HCT116 (cell line): ENCODE data around the gene TNFRSF19. TPM values are rescaled to one million over a fixed set of nuclear protein-coding genes. Genes with fewer than 3 reads are reported as not detected.

Experiments used
- ATAC-seq: fragments of 200-7000 bp; cut with Tn5 transposase; 2 replicates; pipeline ENCODE4 v1.9.1; 2020; ENCODE audit warnings: mild to moderate bottlenecking, moderate library complexity
- BruUV-seq: library from RNA; stranded (reverse); fragments of 400-500 nt; replicated peaks from 2 replicates; lab custom pipeline; 2021; lab: Mats Ljungman, UMichigan
- CTCF ChIA-PET: fragments of 300-600 bp; sonication (Branson Sonifier 250); formaldehyde crosslinking; loops from one replicate; lab custom pipeline; 2021; ENCODE audit warnings: antibody characterized with exemption; lab: Charles Lee
- POLR2A ChIA-PET: fragments of 300-600, 350-600 bp; sonication (Branson Sonifier 250); formaldehyde crosslinking; loops from one replicate; lab custom pipeline; 2021; ENCODE audit warnings: antibody characterized with exemption; lab: Charles Lee
- RAD21 ChIA-PET, 2 experiments: fragments of 300-600 bp; sonication (Branson Sonifier 250); formaldehyde crosslinking; loops; one replicate each; lab custom pipeline; 2023; ENCODE audit warnings: low total read pairs in 2 of 2; ENCODE audit not compliant: uncharacterized antibody in 2 of 2, unreplicated experiment in 2 of 2, low non-redundant PET in 1 of 2; lab: Charles Lee
- DNase-seq: peaks from one replicate; pipeline ENCODE4 v3.0.0-alpha.2; 2010; ENCODE audit warnings: low read depth, low spot score
- H2AFZ ChIP-seq: fragments of 200-600 bp; shearing (Covaris generic), sonication (generic); 2 replicates; pipeline ENCODE4 v1.6.1; 2017; ENCODE audit warnings: low read depth, mixed run types, mixed read lengths, antibody characterized with exemption, low read length; ENCODE audit not compliant: poor library complexity, severe bottlenecking
- H3K27ac ChIP-seq: 2 replicates; pipeline ENCODE4 v1.5.1; 2012; ENCODE audit warnings: low read depth, low read length
- H3K27me3 ChIP-seq: fragments of 200-600 bp; sonication (generic); 2 replicates; pipeline ENCODE4 v1.6.1; 2016; ENCODE audit warnings: mixed run types, low read length, mixed read lengths; ENCODE audit not compliant: insufficient read depth
- H3K36me3 ChIP-seq, 2 experiments: fragments of 200-500 bp in 1 of 2; fragments of 200-600 bp in 1 of 2; sonication (Bioruptor generic) in 1 of 2; sonication (generic) in 1 of 2; 2 replicates each; pipeline versions ENCODE4 v1.5.1 to v1.6.1; 2014 to 2016; ENCODE audit warnings: low read length in 2 of 2, inconsistent platforms in 1 of 2, mixed read lengths in 1 of 2, mixed run types in 1 of 2; ENCODE audit not compliant: insufficient read depth in 2 of 2, control insufficient read depth in 1 of 2
- H3K4me1 ChIP-seq, 2 experiments: fragments of 200-600 bp in 1 of 2; sonication (generic) in 1 of 2; 2 replicates each; pipeline versions ENCODE4 v1.5.1 to v1.6.1; 2012 to 2017; ENCODE audit warnings: low read length in 2 of 2, inconsistent platforms in 1 of 2, mild to moderate bottlenecking in 1 of 2, mixed read lengths in 1 of 2, mixed run types in 1 of 2, moderate library complexity in 1 of 2; ENCODE audit not compliant: insufficient read depth in 2 of 2, control insufficient read depth in 1 of 2
- H3K4me2 ChIP-seq: fragments of 200-600 bp; sonication (generic); 2 replicates; pipeline ENCODE4 v1.6.1; 2017; ENCODE audit warnings: mixed run types, low read length, mixed read lengths
- H3K4me3 ChIP-seq, 2 experiments: fragments of 200-600 bp in 1 of 2; sonication (generic) in 1 of 2; replicated peaks in 1 of 2; 2 replicates each; pipeline ENCODE4 v1.5.1; 2011 to 2016; ENCODE audit warnings: low read length in 2 of 2, control low read depth in 1 of 2, low read depth in 1 of 2, mild to moderate bottlenecking in 1 of 2, mixed read lengths in 1 of 2, mixed run types in 1 of 2
- H3K79me2 ChIP-seq: fragments of 200-600 bp; sonication (generic); 2 replicates; pipeline ENCODE4 v1.6.1; 2017; ENCODE audit warnings: mild to moderate bottlenecking, mixed run types, low read length, moderate library complexity, mixed read lengths; ENCODE audit not compliant: insufficient read depth
- H3K9ac ChIP-seq: fragments of 200-600 bp; sonication (generic); 2 replicates; pipeline ENCODE4 v1.6.1; 2016; ENCODE audit warnings: low read length, mixed read lengths
- H3K9me2 ChIP-seq: fragments of 200-600 bp; sonication (generic), shearing (Covaris generic); 2 replicates; pipeline ENCODE4 v1.6.1; 2017; ENCODE audit warnings: mixed run types, mild to moderate bottlenecking, moderate library complexity; ENCODE audit not compliant: insufficient read depth
- H3K9me3 ChIP-seq, 2 experiments: fragments of 200-500 bp in 1 of 2; fragments of 200-600 bp in 1 of 2; sonication (Bioruptor generic) in 1 of 2; sonication (generic) in 1 of 2; 2 replicates each; pipeline ENCODE4 v1.6.1; 2014 to 2017; ENCODE audit warnings: low read length in 2 of 2, mixed read lengths in 2 of 2, inconsistent platforms in 1 of 2, low read depth in 1 of 2, mild to moderate bottlenecking in 1 of 2, mixed run types in 1 of 2, moderate library complexity in 1 of 2; ENCODE audit not compliant: control insufficient read depth in 1 of 2, insufficient read depth in 1 of 2
- H4K20me1 ChIP-seq: fragments of 200-600 bp; sonication (generic), shearing (Covaris generic); 2 replicates; pipeline ENCODE4 v1.6.1; 2017; ENCODE audit warnings: mixed run types, mild to moderate bottlenecking, moderate library complexity; ENCODE audit not compliant: insufficient read depth
- CBX3 ChIP-seq: IDR thresholded peaks from 2 replicates; pipeline ENCODE4 v1.6.1; 2012; ENCODE audit warnings: low read depth
- CTCF ChIP-seq, 3 experiments: fragments of 200-600 bp in 1 of 3; sonication (generic) in 1 of 3; IDR thresholded peaks in 2 of 3; conservative IDR thresholded peaks in 1 of 3; 2 replicates each; pipeline ENCODE4 v1.5.1; 2012 to 2017; ENCODE audit warnings: low read depth in 2 of 3, low read length in 2 of 3, antibody characterized with exemption in 1 of 3, borderline replicate concordance in 1 of 3, control low read depth in 1 of 3, mild to moderate bottlenecking in 1 of 3, mixed read lengths in 1 of 3, mixed run types in 1 of 3, moderate library complexity in 1 of 3; ENCODE audit not compliant: insufficient read depth in 1 of 3
- EGR1 ChIP-seq: IDR thresholded peaks from 2 replicates; pipeline ENCODE4 v1.6.1; 2012; ENCODE audit warnings: low read depth
- ELF1 ChIP-seq: IDR thresholded peaks from 2 replicates; pipeline ENCODE4 v1.6.1; 2012; ENCODE audit warnings: low read depth, borderline replicate concordance
- EZH2 ChIP-seq: fragments of 200-600 bp; sonication (generic); IDR thresholded peaks from 2 replicates; pipeline ENCODE4 v1.6.1; 2017; ENCODE audit warnings: antibody characterized with exemption, mixed run types
- FOSL1 ChIP-seq: IDR thresholded peaks from 2 replicates; pipeline ENCODE4 v1.6.1; 2012; ENCODE audit warnings: low read depth
- JUND ChIP-seq: IDR thresholded peaks from 2 replicates; pipeline ENCODE4 v1.6.1; 2012
- MAX ChIP-seq: IDR thresholded peaks from 2 replicates; pipeline ENCODE4 v1.6.1; 2012
- POLR2A ChIP-seq: IDR thresholded peaks from 2 replicates; pipeline ENCODE4 v1.7.0; 2011; ENCODE audit warnings: borderline replicate concordance; ENCODE audit not compliant: insufficient read depth, insufficient read length; ENCODE audit errors: extremely low read depth
- POLR2AphosphoS5 ChIP-seq: IDR thresholded peaks from 2 replicates; pipeline ENCODE4 v1.6.1; 2011; ENCODE audit warnings: mild to moderate bottlenecking, low read depth, low read length, moderate library complexity
- RAD21 ChIP-seq: IDR thresholded peaks from 2 replicates; pipeline ENCODE4 v1.6.1; 2012; ENCODE audit warnings: low read depth, mild to moderate bottlenecking
- REST ChIP-seq: IDR thresholded peaks from 2 replicates; pipeline ENCODE4 v1.6.1; 2012; ENCODE audit warnings: low read depth
- SRF ChIP-seq: IDR thresholded peaks from 2 replicates; pipeline ENCODE4 v1.6.1; 2012; ENCODE audit warnings: low read depth
- TCF7L2 ChIP-seq: IDR thresholded peaks from 2 replicates; pipeline ENCODE4 v1.7.0; 2011; ENCODE audit warnings: borderline replicate concordance, inconsistent platforms; ENCODE audit not compliant: insufficient read depth, insufficient read length; ENCODE audit errors: extremely low read depth
- ZBTB33 ChIP-seq: IDR thresholded peaks from 2 replicates; pipeline ENCODE4 v1.6.1; 2011; ENCODE audit warnings: mild to moderate bottlenecking, low read length, moderate library complexity; ENCODE audit not compliant: insufficient replicate concordance; ENCODE audit errors: extremely low read depth
- ZFX ChIP-seq: fragments of 450-650 bp; IDR thresholded peaks from 2 replicates; pipeline ENCODE4 v1.6.1; 2017
- ZNF274 ChIP-seq: fragments of 200-500 bp; sonication (Bioruptor generic); IDR thresholded peaks from 2 replicates; pipeline ENCODE4 v1.6.1; 2014; ENCODE audit warnings: mild to moderate bottlenecking, low read depth, low read length, inconsistent platforms
- intact Hi-C: fragments of 100-400 bp; cut with micrococcal nuclease; formaldehyde crosslinking; loops from 2 replicates; pipeline ENCODE4 v1.10.0; 2022
- total RNA-seq: library from RNA; stranded (reverse); gene quantifications from one replicate; pipeline ENCODE4 v1.2.1, GENCODE V29; 2021; ENCODE audit not compliant: unreplicated experiment
- TF ChIP-seq, protein P1 (sequence below): IDR thresholded peaks from 2 replicates; pipeline ENCODE4 v1.6.1; 2012

Gene TNFRSF19
- total RNA-seq, 1 experiment from 2014 or later: 1.1 TPM

DNA sequence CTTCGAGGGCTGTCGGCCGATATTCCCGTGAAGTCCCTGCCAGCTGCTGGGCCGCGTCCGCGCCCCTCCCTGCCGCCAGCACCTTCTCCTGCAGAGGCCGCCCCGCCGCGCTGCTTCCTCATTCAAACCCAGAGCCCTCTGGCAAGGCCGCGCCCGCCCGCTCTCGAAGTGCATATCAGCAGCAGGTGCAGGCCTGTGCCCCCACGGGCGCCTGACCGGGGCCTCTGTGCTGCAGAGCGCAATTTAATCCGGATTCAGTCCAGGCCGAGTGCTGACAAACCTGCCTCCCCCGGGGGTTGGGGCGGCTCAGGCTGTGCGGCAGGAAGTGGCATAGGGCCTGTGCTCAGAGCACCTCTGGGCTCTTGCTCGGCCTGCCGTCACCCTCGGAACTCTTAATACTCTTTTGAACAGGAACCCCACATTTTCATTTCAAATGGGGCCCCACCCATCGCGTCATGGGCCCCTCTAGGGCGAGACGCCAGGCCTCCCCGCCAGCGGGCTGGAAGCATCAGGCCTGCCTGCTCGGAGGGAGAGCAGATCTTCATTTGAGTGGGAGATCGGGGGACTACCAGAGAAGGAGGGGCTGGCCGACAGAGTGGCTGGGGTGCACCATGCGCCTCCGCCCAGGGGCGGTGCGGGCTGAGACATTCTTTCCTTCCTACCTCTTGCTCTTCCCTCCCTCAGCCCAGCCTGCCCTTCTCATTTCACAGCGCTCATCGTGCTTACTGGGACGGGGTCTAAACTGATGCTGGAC, 125.7 kb downstream of the TNFRSF19 start:
- H3K79me2 ChIP-seq: no peaks in the 10 kb centered on the region
- ChIA-PET CTCF (no interaction called here), RAD21 (no interaction called here), POLR2A (no interaction called here)
- no peak for ATAC-seq
- intact Hi-C loops: no loop called here
- no peak for DNase-seq
- H3K9me3 ChIP-seq: no peaks in the 10 kb centered on the region
- H3K4me3 ChIP-seq: no peak overlapping the region
- H2AFZ ChIP-seq: no peak overlapping the region
- no peaks in the 10 kb centered on the region for H3K4me1 ChIP-seq
- no peaks in the 10 kb centered on the region for H3K36me3 ChIP-seq
- H3K4me2 ChIP-seq: no peak overlapping the region
- H3K9me2 ChIP-seq: no peaks in the 10 kb centered on the region
- H3K27ac ChIP-seq: no peak overlapping the region
- no peak overlapping the region for H3K9ac ChIP-seq
- TF ChIP-seq ZBTB33 (no peak), REST (no peak), TCF7L2 (no peak), RAD21 (no peak), POLR2AphosphoS5 (no peak), EZH2 (no peak), ELF1 (no peak), JUND (no peak), SRF (no peak), ZNF274 (no peak), MAX (no peak), POLR2A (no peak), ZFX (no peak), CBX3 (no peak), CTCF (IDR thresholded peaks at IDR 0.05 in 2 of 3, conservative IDR thresholded peaks at IDR 0.05 in 1 of 3; ENCODE audit: borderline replicate concordance in 1 of 3, insufficient read depth in 1 of 3, low read depth in 2 of 3, low read length in 2 of 3) (no peak), FOSL1 (no peak), EGR1 (no peak)
- TF ChIP-seq, protein P1, sequence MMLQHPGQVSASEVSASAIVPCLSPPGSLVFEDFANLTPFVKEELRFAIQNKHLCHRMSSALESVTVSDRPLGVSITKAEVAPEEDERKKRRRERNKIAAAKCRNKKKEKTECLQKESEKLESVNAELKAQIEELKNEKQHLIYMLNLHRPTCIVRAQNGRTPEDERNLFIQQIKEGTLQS: no peak
- H4K20me1 ChIP-seq: no peaks in the 10 kb centered on the region
- no peaks in the 10 kb centered on the region for H3K27me3 ChIP-seq
- BruUV-seq: no TSS peak
